ACC112 (cell line): ENCODE data around the gene SLC2A6.
A peak's percentile ranks its signal among the peaks of the same experiment; 100 is the strongest.

Experiments used
- H2AFZ ChIP-seq: fragments of 200-600 bp; sonication (generic); one replicate; pipeline ENCODE4 v1.6.0; 2017; ENCODE audit warnings: antibody characterized with exemption, low read length; ENCODE audit not compliant: unreplicated experiment
- H3K27ac ChIP-seq: fragments of 200-600 bp; sonication (generic); 2 replicates; pipeline ENCODE4 v1.5.1; 2014; ENCODE audit warnings: low read depth, mild to moderate bottlenecking, antibody characterized with exemption, low read length, moderate library complexity
- H3K27me3 ChIP-seq: fragments of 200-600 bp; sonication (generic); 2 replicates; pipeline ENCODE4 v1.6.1; 2014; ENCODE audit warnings: mild to moderate bottlenecking, antibody characterized with exemption, low read length, moderate library complexity, mixed read lengths; ENCODE audit not compliant: insufficient read depth
- H3K36me3 ChIP-seq: fragments of 200-600 bp; sonication (generic); 2 replicates; pipeline ENCODE4 v1.6.1; 2016; ENCODE audit warnings: mild to moderate bottlenecking, antibody characterized with exemption, low read length, moderate library complexity, mixed read lengths; ENCODE audit not compliant: insufficient read depth
- H3K4me1 ChIP-seq: fragments of 200-600 bp; sonication (generic); one replicate; pipeline ENCODE4 v1.6.1; 2016; ENCODE audit warnings: low read length, mixed read lengths; ENCODE audit not compliant: insufficient read depth, unreplicated experiment, control insufficient read depth
- H3K4me3 ChIP-seq: fragments of 200-600 bp; sonication (generic); 2 replicates; pipeline ENCODE4 v1.5.1; 2014; ENCODE audit warnings: mild to moderate bottlenecking, low read depth, low read length
- H3K79me2 ChIP-seq: fragments of 200-600 bp; sonication (generic); one replicate; pipeline ENCODE4 v1.6.0; 2016; ENCODE audit warnings: low read length; ENCODE audit not compliant: control insufficient read depth, unreplicated experiment, insufficient read depth

The SLC2A6 gene

DNA sequence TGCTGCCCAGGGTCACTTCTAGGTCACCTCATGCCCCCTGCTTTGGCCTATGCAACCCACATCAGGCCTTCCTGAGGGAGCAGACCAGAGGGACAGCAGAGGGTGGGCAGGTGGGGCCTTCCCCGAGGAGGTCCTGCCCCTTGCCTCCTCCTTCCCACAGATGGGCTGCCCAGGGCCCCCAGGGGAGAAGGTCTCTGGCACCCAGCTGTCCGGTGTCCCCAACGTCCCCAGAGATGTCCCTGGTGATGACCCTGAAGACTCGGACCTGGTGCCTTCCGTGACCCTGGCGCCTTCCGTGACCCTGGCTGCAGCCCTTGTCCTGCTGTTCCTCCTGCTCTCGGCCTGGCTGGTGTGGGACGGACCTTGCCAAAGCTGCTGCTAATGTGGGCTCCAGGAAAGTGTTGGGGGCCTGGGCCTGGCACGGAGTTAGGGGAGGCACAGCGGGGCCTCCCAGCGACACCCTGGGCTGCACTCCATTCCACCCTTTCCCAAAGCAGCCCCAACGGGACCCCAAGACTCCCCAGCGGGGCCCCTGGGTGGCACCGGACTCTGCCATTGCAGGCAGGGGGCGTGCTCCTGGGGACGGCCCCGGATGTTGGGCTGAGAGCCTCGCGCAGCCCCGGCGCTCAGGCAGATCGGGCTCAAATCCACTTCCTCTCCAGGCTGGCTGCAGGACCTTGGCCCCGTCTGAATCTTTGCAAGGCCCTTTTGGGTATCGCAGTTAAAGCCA is 6.8 kb upstream of the SLC2A6 start:
- Histone ChIP-seq H3K27ac (no peak overlapping the region), H3K79me2 (no peaks in the 10 kb centered on the region), H3K36me3 (no peaks in the 10 kb centered on the region), H3K27me3 (no peaks in the 10 kb centered on the region), H3K4me1 (no peaks in the 10 kb centered on the region), H2AFZ (no peak overlapping the region), H3K4me3 (no peak overlapping the region)

GRCh38 chr9:133484671-133485437 is 6.0 kb upstream of the SLC2A6 start:
- Histone ChIP-seq H3K27ac (no peak overlapping the region), H3K4me1 (no peaks in the 10 kb centered on the region), H3K79me2 (no peaks in the 10 kb centered on the region), H3K4me3 (no peak overlapping the region), H2AFZ (no peak overlapping the region), H3K27me3 (no peaks in the 10 kb centered on the region), H3K36me3 (no peaks in the 10 kb centered on the region)

DNA sequence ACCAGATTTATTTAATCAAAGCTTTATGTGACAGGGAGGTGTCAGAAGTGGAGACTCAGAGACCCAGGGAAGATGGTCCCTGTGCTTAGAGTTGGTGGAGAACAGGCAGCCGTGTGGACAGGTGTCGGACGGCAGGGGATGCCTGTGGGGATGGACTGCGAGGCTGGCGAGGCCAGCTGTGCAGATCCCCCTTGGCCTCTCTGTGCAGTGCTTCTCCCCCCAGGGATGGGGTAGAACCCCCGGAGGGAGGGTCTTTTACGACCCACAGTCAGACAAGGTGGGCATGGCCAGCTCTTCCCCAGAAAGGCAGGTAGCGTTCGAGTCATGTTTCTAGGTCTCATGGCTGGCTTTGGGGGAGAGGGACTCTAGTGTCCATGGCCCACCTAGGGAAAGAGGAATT is 4.7 kb upstream of the SLC2A6 start:
- Histone ChIP-seq H3K4me1 (peaks cover 4% of the 10 kb centered on the region), H3K36me3 (no peaks in the 10 kb centered on the region), H2AFZ (no peak overlapping the region), H3K79me2 (peaks cover 2% of the 10 kb centered on the region), H3K27ac (no peak overlapping the region), H3K4me3 (no peak overlapping the region), H3K27me3 (no peaks in the 10 kb centered on the region)

DNA sequence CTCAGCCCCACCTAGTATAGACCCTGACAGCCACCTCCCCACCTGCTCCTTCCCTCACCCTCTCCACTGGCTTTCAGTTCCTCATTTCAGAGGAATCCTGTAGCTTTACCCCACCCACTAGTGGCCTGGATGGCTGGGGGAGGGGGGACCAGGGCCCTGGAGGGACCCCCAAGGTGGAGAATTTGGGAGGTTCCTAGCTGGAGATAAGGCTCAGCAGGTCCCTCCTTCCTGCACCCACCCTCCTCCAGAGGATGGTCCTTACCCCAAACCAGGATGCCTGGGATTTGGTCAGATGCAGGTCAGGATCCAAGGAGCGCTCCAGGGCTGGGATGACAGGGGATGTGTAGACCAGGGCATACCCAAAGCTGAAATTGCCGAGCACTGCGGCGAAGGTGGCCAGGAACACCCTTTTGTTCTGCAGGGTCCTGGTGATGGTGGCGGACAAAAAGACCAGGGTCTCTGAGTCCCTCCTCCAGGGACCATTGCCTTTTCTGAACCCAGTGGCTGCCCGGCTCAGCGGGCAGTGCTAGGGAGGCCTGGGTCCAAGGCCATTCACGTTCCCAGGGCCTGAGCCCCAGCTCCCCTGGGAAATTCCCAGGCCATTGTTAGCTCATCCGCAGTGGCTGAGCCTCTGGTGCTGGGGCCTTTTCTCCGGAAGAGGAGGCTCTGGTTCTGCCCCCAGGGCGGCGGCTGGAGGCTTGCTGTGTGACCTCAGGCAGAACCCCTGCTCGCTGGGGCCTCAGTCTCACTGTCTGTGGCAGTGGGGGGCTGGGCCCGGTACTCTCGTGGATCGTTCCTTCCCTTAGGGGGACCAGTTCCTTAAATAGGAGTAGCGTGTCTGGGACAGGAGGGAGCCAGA is 678 bp downstream of the SLC2A6 start:
- Histone ChIP-seq H3K27ac (peak overlapping the region; percentile 47; the same call in 1 of the 2 replicates), H2AFZ (peak overlapping the region; percentile 87), H3K79me2 (peaks cover 25% of the 10 kb centered on the region), H3K36me3 (peaks cover 8% of the 10 kb centered on the region; the same call in 1 of the 2 replicates), H3K4me1 (peaks cover 28% of the 10 kb centered on the region), H3K4me3 (peak overlapping the region; percentile 89), H3K27me3 (no peaks in the 10 kb centered on the region)

- Histone ChIP-seq H3K36me3 (peaks cover 8% of the 10 kb centered on the region; the same call in 1 of the 2 replicates), H2AFZ (no peak overlapping the region), H3K4me1 (peaks cover 28% of the 10 kb centered on the region), H3K27ac (peak overlapping the region; percentile 40; the same call in 1 of the 2 replicates), H3K27me3 (no peaks in the 10 kb centered on the region), H3K79me2 (peaks cover 25% of the 10 kb centered on the region), H3K4me3 (peak overlapping the region; percentile 89)
These were observed 1.4 kb downstream of the SLC2A6 start for GRCh38 chr9:133477461-133477860.

DNA sequence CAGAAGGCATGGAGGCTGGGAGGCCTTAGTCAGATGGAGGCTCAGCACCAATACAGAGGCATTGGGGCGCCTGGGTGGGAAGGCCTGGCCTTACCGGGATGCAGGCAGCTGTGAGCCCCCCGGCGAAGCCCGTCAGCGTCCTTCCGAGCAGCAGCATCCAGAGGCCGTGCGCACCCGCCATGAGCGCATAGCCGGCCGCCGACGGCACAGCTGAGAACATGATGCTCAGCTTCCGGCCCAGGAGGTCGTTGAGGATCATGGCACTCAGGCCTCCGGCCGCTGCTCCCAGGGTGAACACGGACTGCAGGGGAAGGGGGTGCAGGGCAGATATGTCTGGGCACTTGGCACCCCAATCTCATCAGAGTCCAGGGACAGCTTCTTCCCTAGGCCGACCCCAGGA is 2.0 kb downstream of the SLC2A6 start:
- Histone ChIP-seq H3K27me3 (no peaks in the 10 kb centered on the region), H3K79me2 (peaks cover 25% of the 10 kb centered on the region), H3K4me3 (no peak overlapping the region), H3K4me1 (peaks cover 28% of the 10 kb centered on the region), H3K36me3 (peaks cover 8% of the 10 kb centered on the region; the same call in 1 of the 2 replicates), H2AFZ (no peak overlapping the region), H3K27ac (peak overlapping the region; percentile 40; the same call in 1 of the 2 replicates)

DNA sequence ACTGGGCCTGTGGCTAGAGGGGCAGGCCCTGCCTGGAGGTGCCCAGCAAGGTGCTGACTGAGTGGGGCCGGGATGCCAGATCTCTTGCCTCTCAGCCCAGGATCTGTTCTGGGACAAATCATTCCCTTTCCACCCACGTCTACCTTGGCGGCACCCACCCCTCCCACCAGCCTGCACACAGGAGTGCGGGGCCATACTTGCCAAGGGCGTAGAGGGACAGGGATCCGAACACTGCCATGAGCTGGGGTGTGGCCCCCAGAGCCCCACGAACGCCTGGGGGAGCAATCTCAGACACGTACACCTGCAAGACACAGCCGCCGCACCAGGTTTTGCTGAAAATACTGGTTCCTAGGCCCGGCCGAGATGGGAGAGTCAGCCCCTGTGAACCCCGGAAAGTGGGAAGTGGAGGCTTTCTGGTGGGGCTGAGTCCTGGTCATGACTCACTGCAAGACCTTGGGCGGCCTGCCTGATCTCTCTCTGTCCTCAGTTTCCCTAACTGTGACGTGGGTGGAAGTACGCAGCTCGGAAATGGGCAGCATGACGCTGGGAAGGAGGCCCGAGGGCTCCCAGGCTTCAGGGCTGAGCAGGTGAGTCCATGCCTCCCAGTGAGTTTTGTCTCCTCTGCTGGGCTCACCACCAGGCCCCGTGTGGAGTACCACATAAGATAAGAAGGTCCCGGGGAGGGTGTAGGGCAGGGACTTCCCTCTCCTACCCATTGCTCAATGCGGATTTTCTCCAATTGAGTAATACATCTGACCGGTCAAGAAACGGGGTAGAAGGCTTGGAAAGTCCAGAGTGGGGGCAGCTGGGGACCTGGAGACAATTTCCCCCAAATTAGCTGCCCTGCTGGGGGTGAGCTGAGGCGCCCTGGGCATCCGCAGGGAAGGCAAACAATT is 2.6 kb downstream of the SLC2A6 start:
- Histone ChIP-seq H3K27me3 (no peaks in the 10 kb centered on the region), H3K36me3 (peaks cover 8% of the 10 kb centered on the region; the same call in 1 of the 2 replicates), H3K4me1 (peaks cover 28% of the 10 kb centered on the region), H2AFZ (no peak overlapping the region), H3K4me3 (no peak overlapping the region), H3K27ac (peak overlapping the region; percentile 40; the same call in 1 of the 2 replicates), H3K79me2 (peaks cover 25% of the 10 kb centered on the region)

DNA sequence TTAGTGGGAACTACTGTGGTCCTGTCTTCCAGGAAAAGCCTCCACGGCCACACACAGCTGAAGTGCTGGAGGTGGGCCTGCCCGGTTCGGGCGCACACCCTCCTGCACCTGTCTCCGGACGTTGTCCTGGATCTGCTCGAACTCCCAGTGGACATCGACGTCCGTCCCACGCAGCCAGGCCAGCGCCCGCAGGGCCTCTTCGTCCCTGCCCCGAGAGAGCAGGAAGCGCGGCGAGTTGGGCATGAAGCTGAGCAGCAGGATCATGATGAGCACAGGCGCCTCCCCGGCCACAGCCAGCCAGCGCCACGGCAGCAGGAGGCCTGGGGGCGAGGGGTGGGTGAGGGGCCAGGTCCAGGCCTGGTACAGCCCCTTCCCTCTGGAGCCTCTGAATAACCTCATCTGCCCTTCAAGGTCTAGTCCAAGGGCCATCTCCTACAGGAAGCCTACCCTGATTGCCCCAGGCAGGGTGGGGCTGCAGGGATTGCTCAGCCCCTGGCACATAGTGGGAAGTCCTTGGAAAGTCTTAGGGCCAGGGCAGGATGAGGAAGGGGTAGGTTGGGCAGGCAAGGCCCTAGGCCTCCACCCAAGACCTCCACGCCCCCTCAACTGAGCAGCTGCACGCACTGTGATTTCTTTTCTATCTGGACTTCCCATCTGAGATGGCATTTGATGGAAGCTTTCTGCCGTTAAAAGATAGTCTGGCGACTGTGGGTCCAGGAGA is 3.4 kb downstream of the SLC2A6 start:
- H3K4me3 ChIP-seq: no peak overlapping the region
- H3K4me1 ChIP-seq: peaks cover 28% of the 10 kb centered on the region
- H3K27ac ChIP-seq: peak overlapping the region; percentile 38; the same call in 1 of the 2 replicates
- peaks cover 25% of the 10 kb centered on the region for H3K79me2 ChIP-seq
- H2AFZ ChIP-seq: no peak overlapping the region
- H3K36me3 ChIP-seq: peaks cover 8% of the 10 kb centered on the region; the same call in 1 of the 2 replicates
- H3K27me3 ChIP-seq: no peaks in the 10 kb centered on the region

GRCh38 chr9:133474853-133475252 is 4.0 kb downstream of the SLC2A6 start:
- Histone ChIP-seq H3K36me3 (peaks cover 8% of the 10 kb centered on the region; the same call in 1 of the 2 replicates), H2AFZ (no peak overlapping the region), H3K4me1 (peaks cover 28% of the 10 kb centered on the region), H3K27me3 (no peaks in the 10 kb centered on the region), H3K79me2 (peaks cover 25% of the 10 kb centered on the region), H3K4me3 (no peak overlapping the region), H3K27ac (no peak overlapping the region)
